ENCODE measurements around the gene IFIT2.
"Not testable (repeated sequence)": the region's sequence is repeated elsewhere in the genome, so short reads cannot be mapped to it uniquely, and the experiment has no call there.

Gene IFIT2

GRCh38 chr10:89342206-89342958 is 40.5 kb downstream of the IFIT2 start:
- peak; percentile 93 for DNase-seq (ENCODE audit: low read depth)

DNA sequence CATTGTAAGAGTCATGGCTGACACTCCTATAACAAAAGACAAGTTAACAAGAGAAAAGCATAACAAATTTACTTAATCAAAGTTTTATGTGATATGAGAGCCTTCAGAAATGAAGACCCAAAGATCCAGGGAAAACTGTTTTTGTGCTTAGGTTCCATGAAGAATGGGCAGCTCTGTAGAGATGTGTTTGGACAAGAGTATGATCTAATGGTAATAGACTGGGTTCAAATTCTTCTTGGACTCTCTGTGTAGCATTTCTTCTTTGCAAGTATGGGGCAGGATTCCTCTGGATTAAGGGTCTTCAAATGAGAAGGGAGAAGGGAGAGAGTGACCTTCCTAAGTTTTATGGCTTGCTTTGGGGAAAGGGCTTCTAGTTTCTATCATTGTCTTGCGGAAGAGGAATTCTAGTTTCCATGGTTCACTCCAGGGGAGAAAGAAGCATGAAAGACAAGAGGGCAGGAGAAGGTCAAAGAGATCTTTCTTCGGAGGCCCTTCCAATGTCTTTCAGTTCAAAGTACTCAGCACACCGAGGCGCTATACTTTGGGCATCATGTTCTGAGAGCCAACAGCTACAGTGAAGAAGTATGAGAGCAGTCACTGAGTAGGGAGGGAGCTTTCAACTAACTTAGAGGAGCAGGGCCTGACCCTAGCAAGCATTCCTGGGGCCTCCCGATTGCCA is 41.4 kb downstream of the IFIT2 start:
- no peak for DNase-seq (ENCODE audit: low read depth)

- DNase-seq (ENCODE audit: low read depth): no peak
Observed at GRCh38 chr10:89344156-89344555, 42.3 kb downstream of the IFIT2 start.

DNA sequence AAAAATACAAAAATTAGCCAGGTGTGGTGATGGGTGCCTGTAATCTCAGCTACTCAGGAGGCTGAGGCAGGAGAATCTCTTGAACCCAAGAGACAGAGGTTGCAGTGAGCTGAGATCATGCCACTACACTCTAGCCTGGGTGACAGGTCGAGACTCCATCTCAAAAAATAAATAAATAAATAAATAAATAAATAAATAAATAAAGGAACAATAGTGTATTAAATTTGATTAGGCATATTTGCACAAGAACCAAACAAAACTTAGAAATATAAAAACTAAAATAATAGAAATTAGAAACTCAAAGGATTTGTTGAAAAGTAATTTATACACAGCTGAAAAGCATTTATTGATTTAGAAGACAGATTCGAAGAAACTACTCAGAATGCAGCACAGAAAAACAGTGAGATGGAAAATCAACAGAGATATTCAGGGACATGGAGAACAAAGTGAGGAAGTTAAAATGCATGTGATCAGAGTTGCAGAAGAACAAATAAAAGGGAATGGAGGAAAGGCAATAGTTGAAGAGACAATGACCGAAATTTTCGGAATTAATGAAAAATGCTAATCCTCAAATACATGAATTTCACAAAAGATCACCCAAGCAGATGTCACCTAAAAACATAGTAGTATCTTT is 43.6 kb downstream of the IFIT2 start:
- no peak for DNase-seq (ENCODE audit: low read depth)

- peak; percentile 54 for DNase-seq (ENCODE audit: low read depth)
Observed at GRCh38 chr10:89346405-89347254, 44.8 kb downstream of the IFIT2 start.

DNA sequence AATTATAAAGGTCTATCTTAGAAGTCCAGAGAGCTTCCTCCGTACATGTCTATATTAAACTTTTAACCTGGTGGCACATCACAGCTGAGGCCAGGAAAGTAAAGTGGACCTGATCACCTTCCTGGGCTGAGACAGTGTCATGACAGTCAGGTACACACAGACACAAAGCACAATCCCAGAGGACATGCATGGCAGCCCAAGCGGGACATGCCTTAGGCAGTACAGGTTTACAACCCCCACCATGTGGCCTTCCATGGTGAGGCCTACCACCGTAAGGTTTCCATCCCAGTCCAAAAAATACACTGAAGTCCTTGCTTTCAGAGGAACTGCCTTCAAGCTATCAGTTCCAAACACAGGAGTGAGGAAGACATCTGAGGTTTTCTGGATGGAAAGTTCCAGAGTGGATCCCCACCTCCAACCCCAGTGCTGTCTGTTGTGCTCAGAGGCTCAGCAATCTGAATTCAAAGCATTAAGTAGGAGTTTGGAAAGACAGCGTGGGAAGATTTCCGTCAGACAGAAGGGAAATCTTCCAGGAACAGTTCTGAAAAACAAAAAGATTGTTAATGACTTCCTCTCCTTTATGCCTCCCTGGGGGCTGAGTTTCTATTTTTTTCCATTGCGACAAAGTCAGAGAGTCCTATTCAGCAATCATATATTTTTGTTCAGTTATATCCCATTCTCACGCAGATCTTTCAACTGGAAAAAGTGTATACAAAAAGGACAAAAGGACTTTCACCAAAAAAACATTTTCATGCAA is 46.0 kb downstream of the IFIT2 start:
- DNase-seq (ENCODE audit: low read depth): peak; percentile 41

GRCh38 chr10:89348481-89348880 is 46.6 kb downstream of the IFIT2 start:
- no peak for DNase-seq (ENCODE audit: low read depth)

DNA sequence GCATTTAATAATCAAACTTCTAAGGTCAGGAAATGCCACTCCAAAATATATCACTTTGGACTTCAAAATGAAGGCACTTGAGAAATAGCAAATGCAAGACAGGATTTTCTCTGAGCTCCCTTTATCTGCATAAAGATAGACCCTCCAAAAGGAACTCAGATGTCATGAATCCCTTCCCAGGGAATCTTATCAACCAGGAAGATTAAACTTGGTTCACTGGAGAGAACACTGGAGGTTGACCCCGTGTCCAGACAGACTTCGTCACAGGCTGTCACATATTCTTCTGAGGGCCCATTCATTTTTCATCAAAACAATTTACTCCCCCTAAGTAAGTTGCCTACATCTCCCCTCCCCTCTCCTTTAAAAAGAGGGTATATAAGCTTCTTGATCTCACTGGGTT is 47.1 kb downstream of the IFIT2 start:
- DNase-seq (ENCODE audit: low read depth): no peak

DNA sequence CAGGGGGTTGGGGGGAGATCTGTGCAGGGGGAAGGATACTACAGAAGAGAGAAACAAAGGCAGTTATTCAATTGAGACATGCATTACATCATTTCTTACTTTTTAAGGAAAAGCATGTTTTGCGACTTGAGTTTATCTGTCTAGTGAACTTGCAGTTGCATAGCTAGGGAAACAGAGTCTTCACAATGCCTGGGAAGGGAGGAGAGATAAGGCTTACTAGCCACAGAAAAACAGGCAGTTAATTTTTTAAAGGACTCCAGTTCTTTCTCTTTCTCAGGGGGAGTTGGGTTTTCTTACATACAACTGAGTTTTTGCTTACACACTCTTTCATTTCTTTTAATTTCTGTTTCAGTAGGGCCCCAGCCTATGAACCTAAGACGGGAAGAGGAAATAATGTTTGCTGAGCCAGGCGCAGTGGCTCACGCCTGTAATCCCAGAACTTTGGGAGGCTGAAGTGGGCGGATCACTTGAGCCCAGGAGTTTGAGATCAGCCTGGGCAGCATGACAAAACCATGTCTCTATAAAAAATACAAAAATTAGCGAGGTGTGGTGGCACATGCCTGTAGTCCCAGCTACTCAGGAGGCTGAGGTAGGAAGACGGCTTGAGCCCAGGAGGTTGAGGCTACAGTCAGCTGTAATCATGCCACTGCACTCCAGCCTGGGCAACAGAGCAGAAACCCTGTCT is 48.9 kb downstream of the IFIT2 start:
- DNase-seq (ENCODE audit: low read depth): not testable (repeated sequence)

GRCh38 chr10:89351412-89351779 is 49.5 kb downstream of the IFIT2 start:
- no peak for DNase-seq (ENCODE audit: low read depth)

- peak; percentile 96 for DNase-seq (ENCODE audit: low read depth)
Observed at GRCh38 chr10:89351780-89352597, 50.1 kb downstream of the IFIT2 start.

- no peak for DNase-seq (ENCODE audit: low read depth)
Observed at GRCh38 chr10:89352802-89353201, 51.0 kb downstream of the IFIT2 start.

GRCh38 chr10:89355394-89355931 is 53.6 kb downstream of the IFIT2 start:
- peak; percentile 44 for DNase-seq (ENCODE audit: low read depth)

DNA sequence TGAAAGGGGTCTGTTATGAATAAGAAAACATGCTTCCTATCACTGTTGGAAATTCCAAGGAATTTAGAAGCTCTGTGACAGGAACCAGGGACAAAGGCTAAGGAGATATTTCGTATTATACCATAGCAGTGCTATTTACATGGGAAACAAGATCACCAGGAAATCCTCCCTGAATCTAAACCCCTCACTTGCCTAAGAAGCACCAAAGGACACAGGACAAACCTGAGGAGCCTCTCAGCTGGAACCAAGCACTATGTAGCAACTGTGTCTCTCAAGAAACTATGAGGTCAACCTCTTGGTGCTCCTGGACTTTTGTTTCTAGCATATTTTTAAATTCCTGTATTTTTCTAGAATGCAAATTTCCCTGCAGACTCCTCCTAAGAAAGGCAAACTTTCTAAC is 55.2 kb downstream of the IFIT2 start:
- no peak for DNase-seq (ENCODE audit: low read depth)

DNA sequence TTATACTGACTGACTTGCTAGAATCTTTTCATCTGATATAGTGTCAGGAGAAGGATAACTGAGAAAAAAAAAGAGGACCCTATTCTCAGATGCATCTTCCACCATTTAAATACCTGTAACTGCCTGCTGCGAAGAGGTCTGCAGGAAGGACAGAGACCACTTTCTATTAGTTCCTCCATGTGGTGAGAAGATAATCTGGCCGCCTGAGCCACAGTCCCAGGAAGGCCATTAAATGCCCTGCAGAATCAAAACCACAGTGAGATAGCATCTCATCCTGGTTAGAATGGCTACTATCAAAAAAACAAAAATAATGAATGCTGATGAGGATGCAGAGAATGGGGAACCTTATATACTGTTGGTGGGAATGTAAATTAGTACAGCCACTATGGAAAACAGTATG is 56.1 kb downstream of the IFIT2 start:
- no peak for DNase-seq (ENCODE audit: low read depth)
